ENCODE data around the gene SMOC2. TPM values are rescaled to one million over a fixed set of nuclear protein-coding genes. Genes with fewer than 3 reads are reported as not detected.

SMOC2 gene
- total RNA-seq, 1 donor from 2014 or later: 14.4 TPM

DNA sequence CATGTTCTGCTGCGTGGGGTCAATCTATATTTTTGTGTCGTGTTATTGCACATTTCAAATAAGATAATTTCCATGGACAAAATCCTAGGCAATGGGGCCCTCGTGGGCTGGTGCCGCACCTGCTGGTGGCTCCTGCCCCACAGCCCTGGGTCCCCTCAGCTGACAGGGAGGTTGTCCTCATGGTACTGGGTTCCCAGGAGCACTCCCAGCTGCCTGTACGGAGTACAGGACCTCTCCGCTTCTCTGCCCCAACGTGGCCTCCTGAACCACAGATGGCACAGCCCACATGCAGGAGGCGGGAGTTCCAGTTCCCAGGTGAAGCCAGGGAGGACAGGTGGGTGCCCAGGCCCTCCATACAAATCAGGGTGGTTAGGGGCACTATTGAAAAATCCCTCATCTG is 243.5 kb downstream of the SMOC2 start:
- Histone ChIP-seq H3K27me3 (ENCODE audit: low read depth) (peaks cover 28% of the 10 kb centered on the region), H3K27ac (replicated peaks) (no peak overlapping the region), H3K4me3 (no peak overlapping the region), H3K9me3 (replicated peaks) (no peaks in the 10 kb centered on the region), H3K4me1 (no peaks in the 10 kb centered on the region), H3K36me3 (no peaks in the 10 kb centered on the region)
- intact Hi-C loops (cut with micrococcal nuclease): no loop called here
- DNase-seq: no peak
- TF ChIP-seq, protein P1, sequence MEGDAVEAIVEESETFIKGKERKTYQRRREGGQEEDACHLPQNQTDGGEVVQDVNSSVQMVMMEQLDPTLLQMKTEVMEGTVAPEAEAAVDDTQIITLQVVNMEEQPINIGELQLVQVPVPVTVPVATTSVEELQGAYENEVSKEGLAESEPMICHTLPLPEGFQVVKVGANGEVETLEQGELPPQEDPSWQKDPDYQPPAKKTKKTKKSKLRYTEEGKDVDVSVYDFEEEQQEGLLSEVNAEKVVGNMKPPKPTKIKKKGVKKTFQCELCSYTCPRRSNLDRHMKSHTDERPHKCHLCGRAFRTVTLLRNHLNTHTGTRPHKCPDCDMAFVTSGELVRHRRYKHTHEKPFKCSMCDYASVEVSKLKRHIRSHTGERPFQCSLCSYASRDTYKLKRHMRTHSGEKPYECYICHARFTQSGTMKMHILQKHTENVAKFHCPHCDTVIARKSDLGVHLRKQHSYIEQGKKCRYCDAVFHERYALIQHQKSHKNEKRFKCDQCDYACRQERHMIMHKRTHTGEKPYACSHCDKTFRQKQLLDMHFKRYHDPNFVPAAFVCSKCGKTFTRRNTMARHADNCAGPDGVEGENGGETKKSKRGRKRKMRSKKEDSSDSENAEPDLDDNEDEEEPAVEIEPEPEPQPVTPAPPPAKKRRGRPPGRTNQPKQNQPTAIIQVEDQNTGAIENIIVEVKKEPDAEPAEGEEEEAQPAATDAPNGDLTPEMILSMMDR (IDR thresholded peaks at IDR 0.05; ENCODE audit: borderline replicate concordance): no peak

DNA sequence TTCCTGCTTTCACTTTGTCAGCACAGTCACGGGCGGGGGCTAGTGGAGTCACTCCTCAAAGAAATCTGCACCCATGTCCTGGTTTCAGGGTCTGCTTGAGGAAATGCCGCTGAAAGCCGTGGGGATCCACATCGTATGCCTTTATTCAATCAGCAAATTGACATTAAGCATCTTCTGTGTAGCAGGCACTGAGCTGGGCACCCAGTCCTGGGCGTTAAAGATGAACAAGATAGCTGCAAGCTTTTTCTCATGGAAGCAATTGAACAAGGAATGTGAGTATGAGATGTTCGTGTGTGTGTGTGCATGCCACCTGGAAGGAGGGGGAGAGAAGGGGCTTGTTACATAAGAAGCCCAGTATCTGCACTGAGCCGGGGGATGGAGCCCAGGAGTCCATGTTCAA is 243.9 kb downstream of the SMOC2 start:
- Histone ChIP-seq H3K36me3 (no peaks in the 10 kb centered on the region), H3K27me3 (ENCODE audit: low read depth) (peaks cover 28% of the 10 kb centered on the region), H3K4me1 (no peaks in the 10 kb centered on the region), H3K27ac (replicated peaks) (no peak overlapping the region), H3K9me3 (replicated peaks) (no peaks in the 10 kb centered on the region), H3K4me3 (no peak overlapping the region)
- no peak for DNase-seq
- TF ChIP-seq, protein P1 (IDR thresholded peaks at IDR 0.05; ENCODE audit: borderline replicate concordance): no peak
- intact Hi-C loops (cut with micrococcal nuclease): no loop called here

DNA sequence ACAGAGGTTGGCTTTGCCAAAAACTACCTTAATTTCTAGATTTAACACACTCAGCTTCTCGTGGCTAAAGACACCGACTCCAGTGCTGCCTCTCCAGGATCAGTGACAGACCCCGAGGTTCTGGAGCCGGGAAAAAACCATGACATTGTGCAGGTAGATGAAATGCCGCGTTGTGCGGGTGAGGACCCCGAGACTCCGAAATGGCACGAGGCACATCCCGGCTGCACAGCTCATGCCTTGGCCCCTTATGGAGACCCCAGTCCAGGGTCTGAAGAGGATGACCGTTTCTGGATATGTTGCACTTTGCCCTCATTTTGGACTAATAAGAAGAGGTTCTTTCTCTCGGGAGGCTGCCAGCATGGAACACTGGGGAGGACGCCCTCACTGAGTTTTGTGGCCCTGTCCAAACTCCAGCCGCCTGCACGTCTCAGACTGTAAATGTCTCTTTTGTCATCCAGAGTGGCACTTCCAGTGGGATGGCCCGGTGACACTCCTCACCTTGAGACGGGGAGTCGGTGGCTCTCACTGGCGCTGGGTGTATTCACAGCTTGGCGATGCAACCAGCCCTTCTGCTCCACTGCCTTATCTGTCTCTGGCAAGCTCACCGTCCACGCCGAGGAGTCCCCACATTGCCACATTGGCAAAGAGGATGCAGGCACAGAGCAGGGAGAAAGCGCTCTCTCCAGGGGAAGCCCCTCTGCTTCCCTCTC is 245.2 kb downstream of the SMOC2 start:
- H3K27me3 ChIP-seq (ENCODE audit: low read depth): peaks cover 28% of the 10 kb centered on the region
- no peaks in the 10 kb centered on the region for H3K36me3 ChIP-seq
- DNase-seq: no peak

DNA sequence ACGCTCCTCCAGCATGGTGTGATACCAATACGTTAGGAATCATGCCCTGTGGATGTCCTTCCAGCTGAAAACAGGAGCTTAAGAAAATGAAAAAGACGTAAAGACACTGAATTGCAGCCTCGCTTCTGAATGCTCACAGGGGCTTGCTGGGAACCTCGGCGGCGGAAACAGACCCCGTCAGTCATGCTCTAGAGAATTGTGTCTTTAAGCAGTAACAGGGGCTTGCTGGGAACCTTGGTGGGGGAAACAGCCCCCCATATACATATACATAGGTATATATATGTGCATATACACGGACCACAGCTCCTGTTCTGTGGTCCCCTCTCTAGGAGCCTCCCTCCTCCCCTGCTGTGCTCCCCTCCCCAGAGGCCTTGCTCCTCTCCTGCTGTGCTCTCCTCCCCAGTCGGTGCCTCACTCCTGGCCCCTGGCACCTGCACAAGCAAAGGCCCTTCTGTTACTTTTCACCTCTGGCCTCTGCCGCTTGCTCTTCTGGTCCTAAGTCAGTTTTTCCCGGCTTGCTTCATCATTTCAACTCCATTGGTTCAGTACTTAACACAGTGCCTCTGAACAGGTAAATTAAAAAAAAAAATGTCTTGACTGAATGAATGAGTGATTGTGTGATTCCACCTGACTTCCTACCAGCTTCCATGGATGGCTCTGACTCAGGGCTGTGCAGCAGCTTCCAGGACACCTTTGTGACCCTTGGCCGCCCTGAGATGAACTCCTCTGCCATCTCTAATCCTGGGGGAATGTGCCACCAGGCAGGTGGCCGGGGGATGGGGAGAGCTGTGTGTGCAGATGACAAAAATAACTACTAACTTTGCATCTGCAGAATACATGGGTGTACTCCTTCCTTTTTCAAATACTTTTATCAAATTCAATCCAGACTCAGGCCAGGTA is 246.1 kb downstream of the SMOC2 start:
- no peaks in the 10 kb centered on the region for H3K9me3 ChIP-seq (replicated peaks)
- H3K36me3 ChIP-seq: no peaks in the 10 kb centered on the region
- no peak for DNase-seq
- TF ChIP-seq, protein P1 (IDR thresholded peaks at IDR 0.05; ENCODE audit: borderline replicate concordance): no peak
- H3K4me1 ChIP-seq: no peaks in the 10 kb centered on the region
- intact Hi-C loops (cut with micrococcal nuclease): no loop called here
- no peak overlapping the region for H3K4me3 ChIP-seq
- H3K27ac ChIP-seq (replicated peaks): no peak overlapping the region
- H3K27me3 ChIP-seq (ENCODE audit: low read depth): peaks cover 28% of the 10 kb centered on the region

More for the DNA sequence above, 245.2 kb downstream of the SMOC2 start:
- TF ChIP-seq, protein P1 (IDR thresholded peaks at IDR 0.05; ENCODE audit: borderline replicate concordance): no peak
- Histone ChIP-seq H3K27ac (replicated peaks) (no peak overlapping the region), H3K9me3 (replicated peaks) (no peaks in the 10 kb centered on the region), H3K4me3 (no peak overlapping the region), H3K4me1 (no peaks in the 10 kb centered on the region)
- intact Hi-C loops (cut with micrococcal nuclease): no loop called here

DNA sequence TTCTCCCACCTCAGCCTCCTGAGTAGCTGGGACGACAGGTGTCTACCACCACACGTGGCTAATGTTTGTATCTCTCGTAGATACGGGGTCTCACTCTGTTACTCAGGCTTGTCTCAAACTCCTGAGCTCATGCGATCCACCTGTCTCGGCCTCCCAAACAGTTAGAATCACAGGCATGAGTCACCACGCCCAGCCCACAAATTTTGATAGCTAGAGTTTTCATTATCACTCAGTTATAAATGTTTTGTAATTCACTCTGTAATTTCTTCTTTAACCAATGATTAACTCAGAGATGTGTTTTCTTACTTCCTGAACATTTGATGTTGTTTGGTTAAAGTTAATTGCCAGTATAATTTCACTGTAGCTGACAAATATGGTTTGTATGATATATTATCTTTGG is 249.3 kb downstream of the SMOC2 start:
- H3K36me3 ChIP-seq: no peaks in the 10 kb centered on the region
- H3K27ac ChIP-seq (replicated peaks): no peak overlapping the region
- no peaks in the 10 kb centered on the region for H3K9me3 ChIP-seq (replicated peaks)
- H3K4me3 ChIP-seq: no peak overlapping the region
- intact Hi-C loops (cut with micrococcal nuclease): no loop called here
- no peak for DNase-seq
- TF ChIP-seq, protein P1 (IDR thresholded peaks at IDR 0.05; ENCODE audit: borderline replicate concordance): no peak
- H3K27me3 ChIP-seq (ENCODE audit: low read depth): peaks cover 19% of the 10 kb centered on the region
- no peaks in the 10 kb centered on the region for H3K4me1 ChIP-seq
